K562 (cell line): ENCODE measurements around the gene IL1RAPL2. TPM values are rescaled to one million over a fixed set of nuclear protein-coding genes. Genes with fewer than 3 reads are reported as not detected.
"Not testable (repeated sequence)": the region's sequence is repeated elsewhere in the genome, so short reads cannot be mapped to it uniquely, and the experiment has no call there.

Experiments
- ATAC-seq: fragments of 200-7000 bp; cut with Tn5 transposase; 3 replicates; pipeline ENCODE4 v1.9.1; 2020; ENCODE audit warnings: moderate library complexity
- BruUV-seq: library from RNA; stranded (reverse); fragments of 400-500 nt; replicated peaks from 2 replicates; lab custom pipeline; 2021; lab: Mats Ljungman, UMichigan
- CTCF ChIA-PET: fragments of 300-600 bp; formaldehyde crosslinking; extraction: SDS; loops from one replicate; lab custom pipeline; 2021; ENCODE audit warnings: low intra/inter-chr PET ratio; lab: Yijun Ruan, JAX
- POLR2A ChIA-PET: fragments of 300-600, 350-650 bp; sonication (Branson Sonifier 250); formaldehyde crosslinking; extraction: SDS; loops from one replicate; lab custom pipeline; 2021; ENCODE audit warnings: antibody characterized with exemption, inconsistent platforms; lab: Yijun Ruan, JAX
- DNase-seq, 4 experiments: peaks; one replicate each; pipeline versions ENCODE4 v3.0.0 to v3.0.0-alpha.2; 2011 to 2018; ENCODE audit warnings: low spot score in 3 of 4, mixed read lengths in 3 of 4; ENCODE audit errors: extremely low read depth in 1 of 4
- FAIRE-seq: peaks from 2 replicates; lab custom pipeline; 2011; peaks lifted over from hg19 to GRCh38; lab: Jason Lieb, UNC
- H2AFZ ChIP-seq: 2 replicates; pipeline ENCODE4 v1.6.0; 2011; ENCODE audit warnings: low read depth, low read length, control low read depth, inconsistent platforms
- H3K27ac ChIP-seq: fragments of 200-600 bp; 3 replicates; pipeline ENCODE4 v1.8.0; 2011; ENCODE audit warnings: low read depth, mild to moderate bottlenecking, control low read depth, inconsistent platforms, low read length, moderate library complexity, mixed read lengths; ENCODE audit errors: extremely low read depth
- H3K27me3 ChIP-seq, 2 experiments: fragments of 300-600 bp in 1 of 2; 2 replicates in 1 of 2; 3 replicates in 1 of 2; pipeline versions ENCODE4 v1.6.0 to v1.8.0; 2011; ENCODE audit warnings: inconsistent platforms in 2 of 2, low read length in 2 of 2, mild to moderate bottlenecking in 1 of 2, mixed read lengths in 1 of 2, moderate library complexity in 1 of 2; ENCODE audit not compliant: control insufficient read depth in 2 of 2, insufficient read depth in 2 of 2
- H3K36me3 ChIP-seq: fragments of 300-600 bp; 3 replicates; pipeline ENCODE4 v1.8.0; 2011; ENCODE audit warnings: mild to moderate bottlenecking, low read length, inconsistent platforms; ENCODE audit not compliant: control insufficient read depth, insufficient read depth
- H3K4me1 ChIP-seq, 2 experiments: fragments of 200-600 bp in 1 of 2; replicated peaks in 1 of 2; 2 replicates in 1 of 2; 3 replicates in 1 of 2; pipeline versions ENCODE4 v1.5.1 to v1.8.0; 2011; ENCODE audit warnings: inconsistent platforms in 2 of 2, low read length in 2 of 2, mild to moderate bottlenecking in 1 of 2, mixed read lengths in 1 of 2, moderate library complexity in 1 of 2; ENCODE audit not compliant: control insufficient read depth in 2 of 2, insufficient read depth in 2 of 2
- H3K4me2 ChIP-seq: 2 replicates; pipeline ENCODE4 v1.6.1; 2011; ENCODE audit warnings: low read length, control low read depth, inconsistent platforms, mixed read lengths; ENCODE audit not compliant: insufficient read depth
- H3K4me3 ChIP-seq: fragments of 200-600 bp; sonication (generic), shearing (Covaris generic); 2 replicates; pipeline ENCODE4 v1.5.1; 2016; ENCODE audit warnings: control low read depth, inconsistent platforms
- H3K79me2 ChIP-seq: fragments of 200-600 bp; 3 replicates; pipeline ENCODE4 v1.8.0; 2011; ENCODE audit warnings: low read length, inconsistent platforms; ENCODE audit not compliant: control insufficient read depth, insufficient read depth
- H3K9ac ChIP-seq, 2 experiments: 2 replicates each; pipeline versions ENCODE4 v1.6.0 to v1.6.1; 2011; ENCODE audit warnings: low read depth in 2 of 2, low read length in 2 of 2, control low read depth in 1 of 2, inconsistent platforms in 1 of 2, mild to moderate bottlenecking in 1 of 2, mixed read lengths in 1 of 2; ENCODE audit not compliant: insufficient read depth in 1 of 2
- H3K9me1 ChIP-seq: one replicate; pipeline ENCODE4 v1.6.0; 2011; ENCODE audit warnings: inconsistent platforms, mild to moderate bottlenecking, low read length, moderate library complexity; ENCODE audit not compliant: control insufficient read depth, insufficient read depth
- H3K9me3 ChIP-seq: replicated peaks from 2 replicates; pipeline ENCODE4 v1.5.1; 2011; ENCODE audit warnings: low read depth, low read length, inconsistent platforms; ENCODE audit not compliant: control insufficient read depth, insufficient read depth
- H4K20me1 ChIP-seq: replicated peaks from 2 replicates; pipeline ENCODE4 v1.6.1; 2011; ENCODE audit warnings: low read length, inconsistent platforms, mixed read lengths; ENCODE audit not compliant: control insufficient read depth, insufficient read depth
- BRD4 ChIP-seq: fragments of 200-600 bp; sonication (generic); IDR thresholded peaks from 2 replicates; pipeline ENCODE4 v1.6.1; 2017; ENCODE audit warnings: inconsistent platforms
- HEY1 ChIP-seq: fragments of 250-450 bp; sonication (Bioruptor Pico); IDR thresholded peaks from 2 replicates; pipeline ENCODE4 v1.5.0; 2020; ENCODE audit warnings: mild to moderate bottlenecking, moderate library complexity, borderline replicate concordance
- HMBOX1 ChIP-seq: sonication (generic); IDR thresholded peaks from 2 replicates; pipeline ENCODE4 v1.6.1; 2016
- KLF10 ChIP-seq: fragments of 250-450 bp; sonication (Bioruptor Pico); IDR thresholded peaks from 2 replicates; pipeline ENCODE4 v1.6.1; 2021; ENCODE audit warnings: matching md5 sums
- L3MBTL2 ChIP-seq: fragments of 450-650 bp; IDR thresholded peaks from 2 replicates; pipeline ENCODE4 v1.6.1; 2016; ENCODE audit warnings: mild to moderate bottlenecking, moderate library complexity
- MAZ ChIP-seq, 2 experiments: fragments of 450-650 bp in 1 of 2; sonication (generic) in 1 of 2; formaldehyde crosslinking; IDR thresholded peaks in 1 of 2; conservative IDR thresholded peaks in 1 of 2; 2 replicates each; pipeline versions ENCODE4 v1.4.0 to v1.5.0; 2020; ENCODE audit warnings: mild to moderate bottlenecking in 1 of 2, missing genetic modification reagents in 1 of 2
- NCOA6 ChIP-seq: fragments of 450-650 bp; IDR thresholded peaks from 2 replicates; pipeline ENCODE4 v1.6.1; 2017; ENCODE audit warnings: mild to moderate bottlenecking
- SMARCA5 ChIP-seq: fragments of 450-650 bp; IDR thresholded peaks from 2 replicates; pipeline ENCODE4 v1.6.1; 2016
- U2AF2 ChIP-seq: fragments of 200-400 bp; formaldehyde crosslinking; optimal IDR thresholded peaks from 2 replicates; pipeline ENCODE3; 2017; ENCODE audit warnings: low read depth, mild to moderate bottlenecking, low read length
- ZNF124 ChIP-seq: sonication (generic); formaldehyde crosslinking; IDR thresholded peaks from 2 replicates; pipeline ENCODE4 v1.8.1; 2022; ENCODE audit warnings: missing genetic modification reagents
- ZNF239 ChIP-seq: fragments of 250-450 bp; sonication (Bioruptor Pico); IDR thresholded peaks from 2 replicates; pipeline ENCODE4 v1.4.0; 2020; ENCODE audit warnings: mild to moderate bottlenecking
- ZNF3 ChIP-seq: fragments of 250-450 bp; sonication (Bioruptor Pico); IDR thresholded peaks from 2 replicates; pipeline ENCODE4 v1.5.0; 2021; ENCODE audit warnings: mild to moderate bottlenecking, moderate library complexity
- ZNF436 ChIP-seq: fragments of 250-450, 450-650 bp; sonication (Bioruptor Pico); formaldehyde crosslinking; IDR thresholded peaks from 2 replicates; pipeline ENCODE4 v1.7.0; 2020; ENCODE audit warnings: mild to moderate bottlenecking
- WGBS: fragments of 100-300 bp; shearing (Covaris generic); methylation state at CpG from one replicate; pipeline ENCODE4 v1.1.6; 2016; ENCODE audit warnings: low coverage, mixed read lengths; ENCODE audit not compliant: insufficient coverage; ENCODE audit errors: missing lambda C conversion rate; 5-methylcytosine and 5-hydroxymethylcytosine counted together
- in situ Hi-C: fragments of 300-500 bp; cut with MboI; formaldehyde crosslinking; loops from 4 replicates; pipeline ENCODE4 v1.15.0; 2018; ENCODE audit warnings: inconsistent platforms, mixed read lengths
- intact Hi-C: fragments of 100-400 bp; cut with micrococcal nuclease; formaldehyde crosslinking; loops from 2 replicates; pipeline ENCODE4 v1.14.2; 2022
- polyA plus RNA-seq, 8 experiments: library from polyadenylated mRNA; depleted of rRNA in 4 of 8; stranded (reverse) in 5 of 8; unstranded in 3 of 8; fragments of >200 nt; fragmentation: Nextera tagmentation in 2 of 8; fragmentation: Illumina TruSeq in 1 of 8; extraction: Ambion mirVana in 2 of 8; extraction: Trizol in 1 of 8; gene quantifications; 2 replicates each; pipeline versions ENCODE4 v1.2.1 to v1.2.3, GENCODE V29; 2011 to 2014; ENCODE audit warnings: inconsistent platforms in 1 of 8, missing spikeins in 1 of 8
- total RNA-seq, 7 experiments: library from RNA; depleted of rRNA in 6 of 7; stranded (reverse); fragments of >200 nt in 6 of 7; fragmentation: Illumina TruSeq in 2 of 7; extraction: Trizol in 2 of 7; gene quantifications; 2 replicates each; pipeline versions ENCODE4 v1.2.1 to v1.2.3, GENCODE V29; 2011 to 2021; ENCODE audit warnings: low replicate concordance in 1 of 7
- TF ChIP-seq, protein P1 (sequence below): fragments of 250-450 bp; sonication (Bioruptor Pico); IDR thresholded peaks from 2 replicates; pipeline ENCODE4 v1.8.0; 2022; ENCODE audit warnings: moderate library complexity, mild to moderate bottlenecking, inconsistent platforms

IL1RAPL2 gene
- total and polyA plus RNA-seq, 9 of the 15 experiments (the other 6 are each of a cell fraction or from before 2014, with no cell fraction given) = not detected

DNA sequence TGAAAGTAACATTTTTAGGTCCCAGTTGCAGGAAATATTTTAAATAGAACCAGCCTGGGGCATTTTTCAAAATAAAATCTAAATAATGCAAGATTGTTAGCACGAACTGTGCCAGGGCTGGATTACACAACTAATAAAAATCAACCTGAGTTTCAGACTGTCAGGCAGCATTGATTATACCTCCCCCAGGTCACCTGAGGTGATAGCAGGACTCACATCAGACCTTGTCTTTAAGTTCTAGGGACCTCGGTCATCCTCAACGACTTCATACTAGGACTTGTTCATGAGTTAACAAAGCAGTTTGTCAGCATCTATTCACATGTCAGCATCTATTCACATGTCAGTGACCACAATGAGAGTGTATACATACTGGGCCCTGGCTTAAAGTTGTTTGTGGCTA, 663.1 kb downstream of the IL1RAPL2 start:
- no peaks in the 10 kb centered on the region for H3K79me2 ChIP-seq
- BruUV-seq = no TSS peak
- H3K36me3 ChIP-seq = no peaks in the 10 kb centered on the region
- no peak overlapping the region for H2AFZ ChIP-seq
- H4K20me1 ChIP-seq = no peaks in the 10 kb centered on the region
- FAIRE-seq = no peak
- 0% methylated on average over 3 of the region's 3 CpGs for WGBS
- no peak for ATAC-seq
- no peaks in the 10 kb centered on the region for H3K27me3 ChIP-seq
- no peak overlapping the region for H3K27ac ChIP-seq
- ChIA-PET POLR2A (no interaction called here), CTCF (no interaction called here)
- no peak overlapping the region for H3K4me3 ChIP-seq
- H3K9me1 ChIP-seq = no peaks in the 10 kb centered on the region
- no peaks in the 10 kb centered on the region for H3K9me3 ChIP-seq
- no peaks in the 10 kb centered on the region for H3K4me1 ChIP-seq
- in situ Hi-C loops (no loop called here), intact Hi-C loops (no loop called here)
- H3K9ac ChIP-seq = no peak overlapping the region
- TF ChIP-seq HEY1 (no peak), ZNF436 (CRISPR knock-in tag) (no peak), ZNF124 (CRISPR knock-in tag) (no peak), MAZ (CRISPR knock-in tag; conservative IDR thresholded peaks at IDR 0.05 in 1 of 2, IDR thresholded peaks at IDR 0.05 in 1 of 2) (no peak), ZNF239 (CRISPR knock-in tag) (no peak), SMARCA5 (no peak), KLF10 (CRISPR knock-in tag) (no peak), BRD4 (no peak), HMBOX1 (no peak), L3MBTL2 (no peak), U2AF2 (no peak), NCOA6 (no peak), ZNF3 (CRISPR knock-in tag) (no peak)
- TF ChIP-seq, protein P1, sequence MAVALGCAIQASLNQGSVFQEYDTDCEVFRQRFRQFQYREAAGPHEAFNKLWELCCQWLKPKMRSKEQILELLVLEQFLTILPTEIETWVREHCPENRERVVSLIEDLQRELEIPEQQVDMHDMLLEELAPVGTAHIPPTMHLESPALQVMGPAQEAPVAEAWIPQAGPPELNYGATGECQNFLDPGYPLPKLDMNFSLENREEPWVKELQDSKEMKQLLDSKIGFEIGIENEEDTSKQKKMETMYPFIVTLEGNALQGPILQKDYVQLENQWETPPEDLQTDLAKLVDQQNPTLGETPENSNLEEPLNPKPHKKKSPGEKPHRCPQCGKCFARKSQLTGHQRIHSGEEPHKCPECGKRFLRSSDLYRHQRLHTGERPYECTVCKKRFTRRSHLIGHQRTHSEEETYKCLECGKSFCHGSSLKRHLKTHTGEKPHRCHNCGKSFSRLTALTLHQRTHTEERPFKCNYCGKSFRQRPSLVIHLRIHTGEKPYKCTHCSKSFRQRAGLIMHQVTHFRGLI (CRISPR knock-in tag) = no peak
- DNase-seq = no peak
- no peak overlapping the region for H3K4me2 ChIP-seq

GRCh38 chrX:105237407-105237806, 671.4 kb downstream of the IL1RAPL2 start:
- H3K4me3 ChIP-seq, intact Hi-C loops, H3K27ac ChIP-seq, CTCF ChIA-PET, H3K4me1 ChIP-seq, POLR2A ChIA-PET, H4K20me1 ChIP-seq, H3K27me3 ChIP-seq, H2AFZ ChIP-seq, H3K36me3 ChIP-seq, BruUV-seq, H3K79me2 ChIP-seq, H3K4me2 ChIP-seq, H3K9me1 ChIP-seq, ATAC-seq, H3K9me3 ChIP-seq, H3K9ac ChIP-seq, in situ Hi-C loops, DNase-seq, FAIRE-seq: not testable (repeated sequence)
- WGBS = 0% methylated on average over 2 of the region's 3 CpGs
